GM20431 (cell line): ENCODE measurements around the gene DDA1.

Source experiments
- in situ Hi-C: fragments of 300-500 bp; cut with MseI, MboI; formaldehyde crosslinking; loops from one replicate; pipeline ENCODE4 v1.15.0; 2020; ENCODE audit warnings: low sequenced_read_pairs; ENCODE audit not compliant: unreplicated experiment

The DDA1 gene

GRCh38 chr19:17327654-17328516, 18.5 kb downstream of the DDA1 start:
- in situ Hi-C loops, result no loop called here

GRCh38 chr19:17328517-17329365, 19.4 kb downstream of the DDA1 start:
- in situ Hi-C loops, result no loop called here

- in situ Hi-C loops, result no loop called here
Observed at GRCh38 chr19:17329366-17330261, 20.3 kb downstream of the DDA1 start.

GRCh38 chr19:17330262-17331044, 21.1 kb downstream of the DDA1 start:
- in situ Hi-C loops, result no loop called here

GRCh38 chr19:17331045-17331558, 21.7 kb downstream of the DDA1 start:
- in situ Hi-C loops, result no loop called here

- in situ Hi-C loops, result no loop called here
Observed at GRCh38 chr19:17332360-17332676, 23.0 kb downstream of the DDA1 start.

- in situ Hi-C loops, result no loop called here
Observed at GRCh38 chr19:17332677-17333581, 23.6 kb downstream of the DDA1 start.

- in situ Hi-C loops, result no loop called here
Observed at GRCh38 chr19:17333611-17334413, 24.4 kb downstream of the DDA1 start.

GRCh38 chr19:17334414-17335409, 25.3 kb downstream of the DDA1 start, which contains the start of gene ANO8:
ANO8 (minus strand) TSS chr19:17334855; CDS start chr19:17334670, 185 bp downstream.
- in situ Hi-C loops, result no loop called here

DNA sequence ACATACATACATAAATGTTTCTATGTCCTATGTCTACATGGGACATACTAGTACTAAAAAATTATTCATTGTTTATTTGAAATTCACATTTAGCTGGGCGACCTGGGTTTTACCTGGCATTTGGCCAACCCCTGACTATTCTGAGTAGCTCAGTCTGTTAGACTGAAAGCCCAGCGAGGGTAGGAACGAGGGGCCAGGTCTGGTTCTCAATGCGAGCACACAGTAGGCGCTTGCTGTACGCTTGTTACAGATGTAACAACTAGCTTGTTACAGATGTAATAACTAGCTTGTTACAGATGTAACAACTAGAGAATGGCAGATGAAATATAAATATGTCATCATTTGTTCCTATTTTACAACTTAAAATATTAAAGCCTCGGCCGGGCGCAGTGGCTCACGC, 26.2 kb downstream of the DDA1 start:
- in situ Hi-C loops, result no loop called here

GRCh38 chr19:17336872-17337674, 27.7 kb downstream of the DDA1 start, which contains the start of gene GTPBP3:
GTPBP3 (plus strand) TSS chr19:17337553; CDS start chr19:17337612, 59 bp downstream.
- in situ Hi-C loops, result no loop called here

- in situ Hi-C loops, result no loop called here
Observed at GRCh38 chr19:17337675-17338432, 28.5 kb downstream of the DDA1 start.

DNA sequence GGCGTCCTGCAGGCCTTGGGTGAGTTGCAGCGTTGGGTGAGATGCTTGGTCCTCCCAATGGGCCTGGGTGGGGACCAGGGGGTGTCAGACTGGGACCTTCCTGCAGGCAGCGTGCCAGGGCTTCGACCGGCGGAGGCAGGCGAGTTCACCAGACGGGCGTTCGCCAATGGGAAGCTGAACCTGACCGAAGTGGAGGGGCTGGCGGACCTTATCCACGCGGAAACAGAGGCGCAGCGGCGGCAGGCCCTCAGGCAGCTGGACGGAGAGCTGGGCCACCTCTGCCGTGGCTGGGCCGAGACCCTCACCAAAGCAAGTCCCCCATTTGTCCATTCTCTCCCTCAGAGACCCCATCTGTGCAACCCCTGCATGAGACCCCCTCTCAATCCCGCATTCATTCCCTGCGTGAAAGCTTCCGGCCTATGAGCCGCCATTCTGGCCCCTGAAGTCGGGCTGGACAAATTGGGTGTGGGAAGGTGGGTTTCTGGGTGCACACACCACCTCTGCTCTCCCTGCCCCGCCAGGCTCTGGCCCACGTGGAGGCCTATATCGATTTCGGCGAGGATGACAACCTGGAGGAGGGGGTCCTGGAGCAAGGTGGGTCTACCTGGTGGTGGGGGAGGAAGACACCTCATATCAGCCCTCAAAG, 29.2 kb downstream of the DDA1 start:
- in situ Hi-C loops, result no loop called here

GRCh38 chr19:17339088-17339741, 29.9 kb downstream of the DDA1 start:
- in situ Hi-C loops, result no loop called here
